ENCODE data around the gene PDZK1IP1.
A peak's percentile ranks its signal among the peaks of the same experiment; 100 is the strongest.

PDZK1IP1 gene

DNA sequence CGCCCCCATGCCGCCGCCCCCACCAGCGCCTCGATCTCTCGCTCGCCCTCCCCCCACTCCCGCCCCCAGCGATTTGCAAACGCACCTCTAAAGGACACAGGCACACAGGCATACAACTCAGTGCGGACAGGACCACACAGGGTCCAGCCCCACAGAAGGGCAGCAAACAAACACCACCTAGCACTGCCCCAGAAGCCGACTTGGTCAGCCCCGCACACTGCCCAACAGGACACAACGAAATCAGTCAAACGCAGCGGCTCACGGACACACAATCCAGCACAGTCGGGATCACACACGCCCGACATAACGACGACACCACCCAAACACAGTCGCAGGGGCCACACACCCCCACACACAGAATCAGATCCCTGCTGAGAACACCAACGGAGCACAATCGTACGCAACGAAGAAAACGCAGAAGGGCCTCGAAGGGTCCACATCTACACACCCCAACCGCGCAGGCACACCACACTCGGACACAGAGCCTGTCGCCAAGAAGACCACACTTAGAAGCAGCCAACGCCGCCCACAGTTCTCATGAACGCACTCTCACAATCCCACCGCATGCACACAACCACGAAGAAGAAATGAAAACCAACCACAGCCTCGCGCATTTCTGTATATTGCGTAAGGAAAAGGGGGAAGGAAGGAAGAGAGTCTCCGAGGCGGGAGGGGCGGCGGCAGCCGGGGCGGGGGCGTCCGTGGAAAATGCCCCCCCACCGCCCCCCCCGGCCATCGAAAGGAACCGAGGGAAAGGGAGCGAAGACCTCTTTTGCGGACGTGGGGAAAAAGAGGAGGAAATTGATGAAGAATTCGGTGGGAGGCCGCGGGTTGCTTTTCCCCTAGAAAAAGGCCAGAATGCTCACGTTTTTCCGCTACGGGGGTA is 41.7 kb upstream of the PDZK1IP1 start:
- peak; percentile 45 for DNase-seq (ENCODE audit: low read depth)
- H3K4me3 ChIP-seq (ENCODE audit: low read length) = peak overlapping the region; percentile 34
- no peak for TF ChIP-seq CTCF (conservative IDR thresholded peaks at IDR 0.05; ENCODE audit: low read length)

DNA sequence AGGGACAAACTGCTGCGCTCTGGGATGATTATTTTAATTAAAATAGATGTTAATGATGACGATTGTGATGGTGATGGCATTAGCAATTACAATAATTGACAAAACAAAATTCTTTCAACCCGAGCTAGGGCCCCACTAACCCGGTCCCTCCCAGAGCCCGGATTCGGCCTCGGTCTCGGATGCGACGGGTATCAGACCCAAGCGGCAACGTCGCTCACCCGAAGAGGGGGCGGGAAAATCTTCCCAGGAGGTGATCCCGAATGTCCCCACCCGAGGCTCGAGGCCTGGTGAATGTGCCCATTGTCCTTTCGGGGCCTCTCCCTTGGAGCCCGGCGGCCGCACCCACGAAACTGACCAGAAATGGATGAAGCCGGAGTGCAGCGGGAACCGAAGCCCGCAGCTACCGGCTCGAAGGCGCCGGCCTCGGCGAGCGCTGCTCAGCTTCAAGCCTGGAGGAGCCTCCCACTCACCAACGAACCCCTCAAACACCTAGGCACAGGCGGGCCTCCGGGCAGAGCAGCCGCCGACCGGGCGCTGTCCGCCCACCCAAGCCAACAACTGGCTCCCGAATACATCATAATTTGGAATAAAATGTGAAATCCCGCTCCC is 41.0 kb upstream of the PDZK1IP1 start:
- no peak for DNase-seq (ENCODE audit: low read depth)
- no peak overlapping the region for H3K4me3 ChIP-seq (ENCODE audit: low read length)
- no peak for TF ChIP-seq CTCF (conservative IDR thresholded peaks at IDR 0.05; ENCODE audit: low read length)

GRCh38 chr1:47229886-47230691 is 40.3 kb upstream of the PDZK1IP1 start:
- DNase-seq (ENCODE audit: low read depth) = no peak
- TF ChIP-seq CTCF (conservative IDR thresholded peaks at IDR 0.05; ENCODE audit: low read length) = no peak
- no peak overlapping the region for H3K4me3 ChIP-seq (ENCODE audit: low read length)

DNA sequence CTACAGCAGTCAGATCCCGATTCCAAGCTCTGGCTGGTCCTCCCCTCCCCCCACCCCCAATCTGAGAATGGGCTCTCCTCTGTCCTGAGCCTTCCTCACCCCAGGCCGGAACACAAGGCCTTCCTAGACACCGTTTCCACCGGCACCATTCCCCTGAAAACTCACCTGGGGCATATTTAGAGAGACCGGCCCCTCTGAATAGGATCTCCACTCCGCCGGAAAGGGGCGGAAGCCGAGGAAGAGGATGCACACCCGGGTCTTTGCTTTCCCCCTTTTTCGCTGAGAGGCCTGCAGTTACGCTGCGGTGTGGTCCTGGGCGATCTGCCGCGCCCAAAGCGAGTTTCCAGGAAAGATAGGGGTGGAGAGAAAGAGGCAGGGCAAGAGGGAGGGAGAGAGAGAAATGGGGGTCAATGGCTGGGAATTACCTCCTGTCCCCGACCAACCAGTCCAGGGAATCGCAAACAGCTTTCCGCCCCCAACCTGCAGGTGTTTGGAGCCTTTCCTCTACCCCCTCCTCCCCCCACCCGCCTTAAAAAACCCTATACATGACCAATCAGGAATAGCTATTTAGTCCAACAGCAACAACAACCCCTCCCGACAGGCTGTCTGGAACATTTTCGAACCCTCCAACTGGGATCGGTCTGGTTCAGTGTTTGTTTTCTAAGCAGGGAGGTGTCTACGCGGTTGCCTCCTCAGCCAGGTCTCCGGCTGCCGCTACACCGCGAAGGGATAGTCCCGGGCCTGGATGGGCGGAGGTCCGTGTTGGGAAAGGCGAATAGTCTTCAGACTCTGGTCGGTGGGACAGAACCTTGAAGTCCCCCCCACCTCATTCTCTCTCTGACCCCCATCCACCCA is 39.4 kb upstream of the PDZK1IP1 start:
- no peak for TF ChIP-seq CTCF (conservative IDR thresholded peaks at IDR 0.05; ENCODE audit: low read length)
- no peak overlapping the region for H3K4me3 ChIP-seq (ENCODE audit: low read length)
- DNase-seq (ENCODE audit: low read depth) = no peak

- TF ChIP-seq CTCF (conservative IDR thresholded peaks at IDR 0.05; ENCODE audit: low read length) = no peak
- no peak for DNase-seq (ENCODE audit: low read depth)
- H3K4me3 ChIP-seq (ENCODE audit: low read length) = no peak overlapping the region
Observed at GRCh38 chr1:47228644-47229030, 38.8 kb upstream of the PDZK1IP1 start.

- H3K4me3 ChIP-seq (ENCODE audit: low read length) = no peak overlapping the region
- DNase-seq (ENCODE audit: low read depth) = no peak
- TF ChIP-seq CTCF (conservative IDR thresholded peaks at IDR 0.05; ENCODE audit: low read length) = no peak
Observed at GRCh38 chr1:47227341-47228232, 37.8 kb upstream of the PDZK1IP1 start.

Measured in AG10803 (cell line).